ENCODE results near the gene GPRC5C. TPM values are rescaled to one million over a fixed set of nuclear protein-coding genes. Genes with fewer than 3 reads are reported as not detected.

The GPRC5C gene
- total RNA-seq, 4 donors from 2014 or later = 3.8 to 19.8 (median 9.9) TPM

GRCh38 chr17:74454197-74455024 is 22.5 kb downstream of the GPRC5C start:
- no peak for TF ChIP-seq CTCF (IDR thresholded peaks at IDR 0.05; ENCODE audit: low read depth)

- TF ChIP-seq CTCF (IDR thresholded peaks at IDR 0.05; ENCODE audit: low read depth) = no peak
These were observed 23.2 kb downstream of the GPRC5C start for GRCh38 chr17:74455025-74455545.

GRCh38 chr17:74455821-74456220 is 23.9 kb downstream of the GPRC5C start:
- no peak for TF ChIP-seq CTCF (IDR thresholded peaks at IDR 0.05; ENCODE audit: low read depth)

- TF ChIP-seq CTCF (IDR thresholded peaks at IDR 0.05; ENCODE audit: low read depth) = no peak
These were observed 25.4 kb downstream of the GPRC5C start for GRCh38 chr17:74457146-74457819.

GRCh38 chr17:74457820-74458166 is 25.9 kb downstream of the GPRC5C start:
- no peak for TF ChIP-seq CTCF (IDR thresholded peaks at IDR 0.05; ENCODE audit: low read depth)

GRCh38 chr17:74458835-74459234 is 26.9 kb downstream of the GPRC5C start:
- TF ChIP-seq CTCF (IDR thresholded peaks at IDR 0.05; ENCODE audit: low read depth) = no peak

GRCh38 chr17:74459622-74460021 is 27.7 kb downstream of the GPRC5C start:
- no peak for TF ChIP-seq CTCF (IDR thresholded peaks at IDR 0.05; ENCODE audit: low read depth)

Data from subcutaneous adipose tissue (tissue), 4 donors.